Measurements from ENCODE around the gene CCDC6.

- TF ChIP-seq, protein P1, sequence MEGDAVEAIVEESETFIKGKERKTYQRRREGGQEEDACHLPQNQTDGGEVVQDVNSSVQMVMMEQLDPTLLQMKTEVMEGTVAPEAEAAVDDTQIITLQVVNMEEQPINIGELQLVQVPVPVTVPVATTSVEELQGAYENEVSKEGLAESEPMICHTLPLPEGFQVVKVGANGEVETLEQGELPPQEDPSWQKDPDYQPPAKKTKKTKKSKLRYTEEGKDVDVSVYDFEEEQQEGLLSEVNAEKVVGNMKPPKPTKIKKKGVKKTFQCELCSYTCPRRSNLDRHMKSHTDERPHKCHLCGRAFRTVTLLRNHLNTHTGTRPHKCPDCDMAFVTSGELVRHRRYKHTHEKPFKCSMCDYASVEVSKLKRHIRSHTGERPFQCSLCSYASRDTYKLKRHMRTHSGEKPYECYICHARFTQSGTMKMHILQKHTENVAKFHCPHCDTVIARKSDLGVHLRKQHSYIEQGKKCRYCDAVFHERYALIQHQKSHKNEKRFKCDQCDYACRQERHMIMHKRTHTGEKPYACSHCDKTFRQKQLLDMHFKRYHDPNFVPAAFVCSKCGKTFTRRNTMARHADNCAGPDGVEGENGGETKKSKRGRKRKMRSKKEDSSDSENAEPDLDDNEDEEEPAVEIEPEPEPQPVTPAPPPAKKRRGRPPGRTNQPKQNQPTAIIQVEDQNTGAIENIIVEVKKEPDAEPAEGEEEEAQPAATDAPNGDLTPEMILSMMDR (IDR thresholded peaks at IDR 0.05): no peak
- TF ChIP-seq POLR2A (IDR thresholded peaks at IDR 0.05) (no peak), EP300 (IDR thresholded peaks at IDR 0.05) (no peak)
Observed at GRCh38 chr10:59781511-59781910, 124.8 kb downstream of the CCDC6 start.

Measured in ovary (tissue), 3 donors.